ENCODE measurements around the gene RAX2.
"Not testable (repeated sequence)": the region's sequence is repeated elsewhere in the genome, so short reads cannot be mapped to it uniquely, and the experiment has no call there.

The RAX2 gene

DNA sequence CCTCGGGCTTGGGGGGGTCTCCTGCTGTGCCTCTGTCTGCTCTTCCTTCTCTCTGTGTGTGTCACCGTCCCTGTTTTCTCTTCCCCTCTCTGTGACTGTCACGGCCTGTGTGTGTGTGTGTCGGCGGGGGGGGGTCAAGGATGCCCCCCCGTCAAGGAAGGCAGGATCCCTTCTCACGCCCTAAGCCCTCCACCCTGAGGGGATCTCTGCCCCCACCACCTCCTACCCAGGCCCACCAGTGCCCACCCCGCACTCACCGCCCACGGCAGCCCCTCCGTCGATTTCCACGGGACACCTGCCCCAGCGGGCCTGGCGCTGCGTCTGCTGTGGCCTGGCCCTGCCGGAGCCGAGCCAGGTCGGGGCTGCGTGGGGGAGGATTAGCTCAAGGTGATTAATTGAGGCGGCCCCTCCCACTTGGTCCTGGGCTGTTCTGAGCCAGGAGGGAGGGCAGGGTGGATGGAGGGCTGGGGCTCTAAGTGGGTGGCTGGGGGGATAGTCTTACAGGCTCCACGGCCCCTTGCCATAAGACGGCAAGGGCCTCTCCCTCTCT, at the start of gene RAX2:
Gene RAX2, minus strand, starts transcription at position 323 of the 550 bp plus-strand sequence. CDS start 486 bp downstream, outside the sequence.
- no peak for DNase-seq (ENCODE audit: low spot score)

- DNase-seq (ENCODE audit: low spot score): no peak
Measured at GRCh38 chr19:3821156-3821555, 49.1 kb upstream of the RAX2 start.

DNA sequence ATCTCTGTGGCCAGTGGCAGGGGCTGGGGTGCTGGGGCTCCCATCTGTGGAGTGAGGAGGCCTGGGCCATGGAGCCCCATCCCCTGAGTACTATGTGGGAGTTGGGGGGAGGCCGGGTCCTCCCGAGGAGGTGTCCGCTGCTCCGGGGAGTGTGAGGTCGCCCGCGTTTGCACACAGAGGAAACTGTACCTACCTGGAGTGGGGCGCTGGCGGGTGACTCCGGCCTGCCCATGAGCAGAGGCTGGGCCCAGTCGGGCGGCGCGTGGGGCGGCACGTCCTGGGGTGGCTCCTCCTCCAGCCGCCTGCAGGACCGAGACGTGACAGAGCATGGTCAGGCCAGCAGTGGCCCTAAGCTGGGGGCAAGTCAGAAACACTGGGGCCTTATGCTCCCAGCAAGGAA, 48.0 kb upstream of the RAX2 start:
- no peak for DNase-seq (ENCODE audit: low spot score)

- no peak for DNase-seq (ENCODE audit: low spot score)
Measured at GRCh38 chr19:3818918-3819317, 46.9 kb upstream of the RAX2 start.

- peak; percentile 81 for DNase-seq (ENCODE audit: low spot score)
Measured at GRCh38 chr19:3818466-3818865, 46.4 kb upstream of the RAX2 start.

DNA sequence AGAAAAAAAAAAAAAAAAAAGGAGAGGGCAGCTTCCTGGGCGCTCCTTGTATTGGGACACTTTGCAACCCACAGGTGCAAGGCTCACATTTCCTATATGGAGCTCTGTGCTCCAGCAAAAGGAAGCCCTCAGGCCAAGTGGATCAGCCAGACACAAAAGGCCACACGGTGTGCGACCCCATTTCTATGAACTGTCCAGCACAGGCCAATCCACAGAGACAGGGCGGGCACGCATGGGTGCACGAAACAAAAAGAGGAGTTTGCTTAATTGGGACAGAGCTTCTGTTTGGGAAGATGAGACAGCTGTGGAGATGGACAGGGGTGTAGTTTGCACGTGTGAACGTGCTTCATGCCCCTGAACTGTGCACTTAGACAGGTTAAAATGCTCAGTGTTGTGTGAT, 45.7 kb upstream of the RAX2 start:
- no peak for DNase-seq (ENCODE audit: low spot score)

DNA sequence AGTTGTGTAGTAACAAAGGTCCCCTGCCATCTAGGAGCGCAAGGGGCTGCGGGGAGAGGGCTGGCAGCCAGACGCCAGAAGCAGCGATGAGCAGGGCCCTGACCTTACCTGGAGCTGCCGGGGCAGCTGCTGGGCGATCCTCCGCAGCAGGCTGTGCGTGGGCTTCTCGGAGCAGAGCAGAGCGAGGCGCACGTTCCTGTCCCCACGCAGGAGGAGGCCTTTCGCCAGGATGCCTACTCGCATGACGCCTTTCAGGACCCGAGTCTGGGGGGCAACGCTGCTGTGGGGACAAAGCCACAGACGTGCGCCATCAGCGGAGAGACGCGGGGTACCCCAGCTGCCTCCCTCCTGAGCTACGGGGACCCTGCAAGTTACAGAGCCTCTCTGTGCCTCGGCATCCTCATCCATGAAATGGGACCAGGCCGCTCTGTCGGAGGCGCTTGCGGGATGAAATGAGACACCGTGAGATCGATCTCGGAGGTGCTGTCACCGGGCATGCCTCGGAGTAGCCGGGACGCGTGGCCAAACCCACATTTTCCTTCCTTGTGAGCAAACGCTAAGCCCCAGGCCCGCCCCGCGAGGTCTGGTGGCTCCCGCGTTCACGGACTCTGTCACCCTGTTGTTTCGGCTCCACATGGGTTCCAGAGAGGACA, 44.7 kb upstream of the RAX2 start:
- DNase-seq (ENCODE audit: low spot score): no peak

DNA sequence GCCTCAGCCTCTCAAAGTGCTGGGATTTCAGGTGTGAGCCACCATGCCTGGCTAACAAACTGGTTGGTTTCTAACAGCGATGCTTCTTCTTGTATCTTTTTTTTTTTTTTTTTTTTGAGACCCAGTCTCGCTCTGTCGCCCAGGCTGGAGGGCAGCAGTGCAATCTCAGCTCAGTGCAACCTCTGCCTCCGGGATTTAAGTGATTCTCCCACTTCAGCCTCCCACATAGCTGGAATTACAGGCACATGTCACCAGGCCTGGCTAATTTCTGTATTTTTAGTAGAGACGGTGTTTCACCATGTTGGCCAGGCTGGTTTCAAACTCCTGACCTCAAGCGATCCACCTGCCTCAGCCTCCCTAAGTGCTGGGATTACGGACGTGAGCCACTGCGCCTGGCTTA, 44.1 kb upstream of the RAX2 start:
- DNase-seq (ENCODE audit: low spot score): not testable (repeated sequence)

DNA sequence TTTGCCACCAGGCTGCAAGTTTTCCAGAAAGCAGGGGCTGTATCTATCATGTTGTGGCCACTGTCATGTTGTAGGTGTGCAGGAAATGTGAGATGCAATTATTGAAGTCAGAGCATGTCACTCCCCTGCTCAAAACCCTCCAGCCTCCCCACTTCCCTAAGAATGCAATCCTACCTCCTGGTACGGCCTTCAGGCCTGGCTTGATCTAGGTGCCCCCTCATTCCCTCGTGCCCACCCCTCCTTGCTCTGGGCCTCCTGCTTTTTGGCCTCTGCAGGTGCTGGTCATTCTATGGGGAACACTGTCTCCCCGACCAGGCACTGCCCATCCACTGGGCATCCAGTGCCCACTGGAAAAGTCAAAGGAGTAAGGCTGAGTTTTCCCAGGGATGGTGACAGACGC, 42.6 kb upstream of the RAX2 start:
- no peak for DNase-seq (ENCODE audit: low spot score)

DNA sequence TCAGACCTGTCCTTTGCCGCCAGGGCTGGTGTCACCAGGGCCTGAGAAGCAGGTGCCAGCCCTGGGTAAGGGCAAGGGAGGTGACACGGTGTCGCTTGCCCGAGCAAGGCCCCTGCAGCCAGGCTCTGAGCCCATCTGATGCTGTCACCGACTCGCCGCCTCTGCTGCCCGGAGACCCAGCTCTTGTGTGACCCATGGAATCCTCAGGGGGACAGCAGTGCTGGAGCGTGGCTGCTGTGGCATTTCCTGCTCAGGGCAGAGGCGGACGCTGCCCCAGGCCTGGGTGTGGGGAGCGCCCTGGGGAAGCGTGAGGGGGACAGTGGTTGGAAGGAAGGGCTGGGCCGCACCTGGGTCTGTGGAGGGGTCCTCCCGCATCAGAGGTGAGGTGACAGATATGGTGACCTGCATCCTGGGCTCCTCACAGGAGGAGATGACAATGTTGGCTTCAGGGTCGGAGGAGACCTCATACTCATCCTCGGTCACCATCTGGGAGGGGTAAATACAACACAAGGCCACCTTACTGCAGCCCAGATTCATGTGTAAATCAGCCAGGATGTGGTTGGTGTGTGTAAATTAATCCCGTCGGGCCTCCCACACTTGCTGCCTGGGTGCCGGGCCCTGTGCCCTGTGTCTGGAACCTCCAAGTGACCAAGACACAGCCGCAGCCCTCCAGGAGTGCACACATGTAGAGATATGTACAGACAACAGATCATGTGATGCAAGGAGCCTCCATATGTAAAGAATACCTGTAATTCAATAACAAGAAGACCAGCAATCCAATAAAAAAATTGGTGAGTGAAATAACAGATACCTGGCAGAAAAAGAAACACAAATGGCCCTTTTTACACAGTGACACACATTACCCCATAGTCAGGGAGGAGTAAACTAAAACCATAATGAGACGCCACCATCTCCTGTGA, 41.7 kb upstream of the RAX2 start:
- no peak for DNase-seq (ENCODE audit: low spot score)

GRCh38 chr19:3810708-3811355, 38.8 kb upstream of the RAX2 start:
- DNase-seq (ENCODE audit: low spot score): no peak

- DNase-seq (ENCODE audit: low spot score): no peak
Measured at GRCh38 chr19:3809881-3810707, 38.1 kb upstream of the RAX2 start.

DNA sequence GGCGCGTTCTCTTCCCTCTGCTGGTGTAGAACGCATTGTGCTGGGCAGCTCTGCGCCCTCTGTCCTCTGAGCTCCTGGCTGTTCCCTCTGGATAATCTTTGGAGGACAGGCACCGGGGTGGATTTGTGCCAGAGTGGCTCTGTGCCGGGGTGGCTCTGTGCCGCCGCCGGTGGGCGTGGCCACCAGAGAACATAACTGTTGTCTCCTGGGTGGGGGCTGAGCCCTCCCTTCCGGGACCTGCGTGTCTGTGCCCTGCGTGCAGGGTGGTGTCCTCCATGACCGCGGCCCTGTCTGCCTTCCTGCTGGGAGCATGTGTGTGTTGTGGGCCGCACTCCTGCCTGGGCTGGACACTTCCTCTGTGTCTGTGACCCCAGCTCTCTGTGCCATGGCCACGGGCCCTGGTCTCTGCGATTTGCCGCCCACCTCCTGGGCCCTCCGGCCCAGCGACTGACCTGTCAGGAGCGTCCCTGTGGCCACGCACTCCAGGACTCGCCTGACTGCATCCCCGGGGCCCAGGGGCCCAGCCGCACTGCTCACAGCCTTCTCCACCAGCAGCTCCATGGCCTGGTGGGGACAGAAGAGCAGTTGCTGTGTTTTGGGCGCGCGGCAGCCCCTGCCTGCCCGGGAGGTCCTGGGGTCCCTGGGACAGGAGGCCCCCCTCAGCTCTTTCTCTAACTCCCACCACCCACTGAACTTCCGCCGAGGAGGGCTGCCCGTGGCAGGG, 36.6 kb upstream of the RAX2 start:
- no peak for DNase-seq (ENCODE audit: low spot score)

- no peak for DNase-seq (ENCODE audit: low spot score)
Measured at GRCh38 chr19:3807574-3808354, 35.7 kb upstream of the RAX2 start.

DNA sequence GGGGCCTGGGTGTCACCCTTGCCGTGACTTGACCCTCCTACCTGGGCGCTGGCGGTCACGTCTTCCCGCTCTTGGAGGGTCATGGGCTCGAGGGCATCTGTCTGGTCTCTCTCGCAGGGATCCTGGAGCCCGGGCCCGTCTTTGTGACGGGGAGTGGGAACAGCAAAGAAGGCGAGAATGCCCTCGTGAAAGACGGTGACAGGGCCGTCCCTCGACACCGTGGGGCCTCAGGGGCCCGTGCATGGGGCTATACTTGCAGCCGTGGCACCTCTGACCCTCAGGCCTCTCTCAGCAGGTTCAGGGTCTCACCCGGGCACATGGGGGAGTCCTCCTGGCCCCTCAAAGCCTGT, 35.1 kb upstream of the RAX2 start:
- DNase-seq (ENCODE audit: low spot score): no peak

GRCh38 chr19:3805859-3806258, 33.8 kb upstream of the RAX2 start:
- DNase-seq (ENCODE audit: low spot score): no peak

- DNase-seq (ENCODE audit: low spot score): no peak
Measured at GRCh38 chr19:3804429-3804828, 32.4 kb upstream of the RAX2 start.

GRCh38 chr19:3803986-3804385, 32.0 kb upstream of the RAX2 start:
- DNase-seq (ENCODE audit: low spot score): no peak

GRCh38 chr19:3803114-3803888, 31.3 kb upstream of the RAX2 start:
- no peak for DNase-seq (ENCODE audit: low spot score)
